SK-N-MC (cell line): ENCODE data around the gene LRRC27.

Experiments used
- DNase-seq: peaks from one replicate; pipeline ENCODE4 v3.0.0-alpha.2; 2011; ENCODE audit warnings: low read depth, low spot score
- H3K27ac ChIP-seq: fragments of 200-600 bp; sonication (generic); 2 replicates; pipeline ENCODE4 v1.5.1; 2016; ENCODE audit warnings: mixed run types
- H3K36me3 ChIP-seq: fragments of 200-600 bp; sonication (generic); 2 replicates; pipeline ENCODE4 v1.6.1; 2017; ENCODE audit warnings: antibody characterized with exemption, low read length, mixed read lengths; ENCODE audit not compliant: insufficient read depth
- H3K4me3 ChIP-seq: fragments of 200-600 bp; sonication (generic); 2 replicates; pipeline ENCODE4 v1.5.1; 2016
- H3K9ac ChIP-seq: fragments of 200-600 bp; sonication (generic); 2 replicates; pipeline ENCODE4 v1.8.0; 2017; ENCODE audit warnings: mixed run types, mixed read lengths; ENCODE audit not compliant: insufficient read length
- H3K9me3 ChIP-seq: fragments of 200-600 bp; sonication (generic); 2 replicates; pipeline ENCODE4 v1.6.1; 2017; ENCODE audit warnings: low read depth, mild to moderate bottlenecking, antibody characterized with exemption, low read length, moderate library complexity, mixed read lengths
- EZH2 ChIP-seq: fragments of 200-600 bp; sonication (generic); IDR thresholded peaks from one replicate; pipeline ENCODE4 v1.6.1; 2017; ENCODE audit warnings: antibody characterized with exemption
- FOXP2 ChIP-seq: optimal IDR thresholded peaks from 2 replicates; pipeline ENCODE3; 2011; ENCODE audit warnings: mild to moderate bottlenecking, moderate library complexity; ENCODE audit not compliant: insufficient read depth; ENCODE audit errors: extremely low read length, control extremely low read depth
- POLR2AphosphoS5 ChIP-seq: IDR thresholded peaks from 2 replicates; pipeline ENCODE4 v1.6.1; 2012; ENCODE audit warnings: mild to moderate bottlenecking, low read depth, low read length, borderline replicate concordance

Gene LRRC27

GRCh38 chr10:132395704-132396493 lies 63.9 kb downstream of the LRRC27 start:
- TF ChIP-seq POLR2AphosphoS5 (no peak), EZH2 (no peak), FOXP2 (no peak)
- Histone ChIP-seq H3K9me3 (no peaks in the 10 kb centered on the region), H3K36me3 (no peaks in the 10 kb centered on the region), H3K27ac (no peak overlapping the region; the same call in 1 of the 2 replicates), H3K4me3 (peak overlapping the region; percentile 65), H3K9ac (peak overlapping the region; percentile 41)
- no peak for DNase-seq

GRCh38 chr10:132396494-132397035 lies 64.6 kb downstream of the LRRC27 start:
- H3K27ac ChIP-seq, result no peak overlapping the region
- TF ChIP-seq EZH2 (no peak), FOXP2 (no peak), POLR2AphosphoS5 (no peak)
- peak overlapping the region; percentile 65 for H3K4me3 ChIP-seq
- peak overlapping the region; percentile 41 for H3K9ac ChIP-seq
- no peak for DNase-seq
- H3K9me3 ChIP-seq, result no peaks in the 10 kb centered on the region
- no peaks in the 10 kb centered on the region for H3K36me3 ChIP-seq

GRCh38 chr10:132397036-132397541 lies 65.1 kb downstream of the LRRC27 start, which contains the start of gene PWWP2B:
TSS of gene PWWP2B (plus strand) at chr10:132397200. CDS start at chr10:132397227, 27 bp downstream.
- H3K36me3 ChIP-seq, result no peaks in the 10 kb centered on the region
- H3K4me3 ChIP-seq, result peak within 1 kb of the TSS; percentile 78
- TF ChIP-seq EZH2 (no peak), POLR2AphosphoS5 (no peak), FOXP2 (no peak)
- H3K9me3 ChIP-seq, result no peaks in the 10 kb centered on the region
- DNase-seq, result no peak
- peak within 1 kb of the TSS; percentile 54 for H3K27ac ChIP-seq
- peak within 1 kb of the TSS; percentile 75 for H3K9ac ChIP-seq

GRCh38 chr10:132397671-132398565 lies 65.9 kb downstream of the LRRC27 start:
- no peaks in the 10 kb centered on the region for H3K36me3 ChIP-seq
- TF ChIP-seq EZH2 (no peak), FOXP2 (no peak), POLR2AphosphoS5 (no peak)
- H3K4me3 ChIP-seq, result peak overlapping the region; percentile 78
- no peak for DNase-seq
- H3K9me3 ChIP-seq, result no peaks in the 10 kb centered on the region
- H3K27ac ChIP-seq, result peak overlapping the region; percentile 54; the same call in 1 of the 2 replicates
- H3K9ac ChIP-seq, result peak overlapping the region; percentile 75

- H3K36me3 ChIP-seq, result no peaks in the 10 kb centered on the region
- no peaks in the 10 kb centered on the region for H3K9me3 ChIP-seq
- H3K9ac ChIP-seq, result no peak overlapping the region
- TF ChIP-seq POLR2AphosphoS5 (no peak), FOXP2 (no peak)
- DNase-seq, result no peak
- peak overlapping the region; percentile 78 for H3K4me3 ChIP-seq
- H3K27ac ChIP-seq, result no peak overlapping the region
Observed at GRCh38 chr10:132398566-132398991, 66.6 kb downstream of the LRRC27 start.

- H3K9ac ChIP-seq, result no peak overlapping the region
- no peak overlapping the region for H3K27ac ChIP-seq
- H3K4me3 ChIP-seq, result no peak overlapping the region
- no peak for DNase-seq
- no peaks in the 10 kb centered on the region for H3K36me3 ChIP-seq
- no peaks in the 10 kb centered on the region for H3K9me3 ChIP-seq
- TF ChIP-seq FOXP2, result no peak
- no peak for TF ChIP-seq EZH2
- no peak for TF ChIP-seq POLR2AphosphoS5
Observed at GRCh38 chr10:132399117-132400035, 67.4 kb downstream of the LRRC27 start.

GRCh38 chr10:132400041-132400546 lies 68.1 kb downstream of the LRRC27 start:
- Histone ChIP-seq H3K9me3 (no peaks in the 10 kb centered on the region), H3K36me3 (no peaks in the 10 kb centered on the region), H3K4me3 (no peak overlapping the region), H3K27ac (no peak overlapping the region), H3K9ac (no peak overlapping the region)
- TF ChIP-seq FOXP2 (no peak), POLR2AphosphoS5 (no peak), EZH2 (no peak)
- no peak for DNase-seq
